ENCODE measurements around the gene AREL1.
A peak's percentile ranks its signal among the peaks of the same experiment; 100 is the strongest.

The AREL1 gene

DNA sequence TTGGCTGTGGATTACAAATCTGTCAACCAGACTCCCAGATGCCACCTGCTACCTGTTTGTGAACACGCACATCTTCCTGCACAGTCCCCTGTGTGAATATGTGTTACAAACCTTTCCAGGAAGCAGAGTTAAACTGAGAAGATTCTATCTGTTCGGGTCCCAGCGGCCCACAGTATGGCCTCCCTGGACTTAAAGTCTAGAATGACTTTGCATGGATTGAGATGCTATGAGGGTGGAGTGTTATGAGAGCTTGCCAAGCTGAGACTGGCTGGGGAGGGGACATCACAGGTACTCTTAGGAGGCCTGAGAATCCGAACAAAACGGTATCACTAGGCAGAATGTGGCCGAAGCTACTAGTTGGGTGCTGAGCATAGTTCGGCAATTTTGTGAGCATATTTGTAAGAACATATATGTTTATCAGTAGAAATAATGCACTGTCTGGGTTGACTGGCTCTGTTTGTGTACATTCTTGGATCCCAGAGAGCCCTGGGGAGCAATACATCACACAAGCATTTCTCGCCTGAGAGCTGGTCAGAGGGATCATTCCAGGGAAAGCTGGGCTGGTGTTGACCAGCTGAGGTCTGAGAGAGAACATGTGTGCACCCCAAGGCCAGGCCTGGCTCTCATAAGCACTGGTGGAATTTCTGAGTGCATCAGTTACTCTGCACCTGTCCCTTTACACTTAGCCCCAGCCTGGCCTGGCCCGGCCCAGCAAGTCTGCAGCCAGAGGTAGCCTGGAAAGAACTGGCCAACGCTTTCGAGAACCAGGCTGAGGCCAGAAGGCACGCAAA lies 71.1 kb downstream of the AREL1 start:
- Histone ChIP-seq H3K9me3 (no peaks in the 10 kb centered on the region), H3K4me3 (ENCODE audit: low read depth, low read length) (no peak overlapping the region), H3K36me3 (no peaks in the 10 kb centered on the region), H3K4me1 (peaks cover 3% of the 10 kb centered on the region; the same call in 1 of the 2 replicates), H3K27me3 (no peaks in the 10 kb centered on the region)
- DNase-seq, result no peak
- no peak for TF ChIP-seq CTCF (IDR thresholded peaks at IDR 0.05; ENCODE audit: low read depth, low read length)

GRCh38 chr14:74638966-74639365 lies 73.9 kb downstream of the AREL1 start:
- Histone ChIP-seq H3K36me3 (no peaks in the 10 kb centered on the region), H3K4me1 (peaks cover 3% of the 10 kb centered on the region; the same call in 1 of the 2 replicates), H3K27me3 (no peaks in the 10 kb centered on the region), H3K9me3 (no peaks in the 10 kb centered on the region), H3K4me3 (ENCODE audit: low read depth, low read length) (no peak overlapping the region)
- DNase-seq, result no peak
- TF ChIP-seq CTCF (IDR thresholded peaks at IDR 0.05; ENCODE audit: low read depth, low read length), result no peak

DNA sequence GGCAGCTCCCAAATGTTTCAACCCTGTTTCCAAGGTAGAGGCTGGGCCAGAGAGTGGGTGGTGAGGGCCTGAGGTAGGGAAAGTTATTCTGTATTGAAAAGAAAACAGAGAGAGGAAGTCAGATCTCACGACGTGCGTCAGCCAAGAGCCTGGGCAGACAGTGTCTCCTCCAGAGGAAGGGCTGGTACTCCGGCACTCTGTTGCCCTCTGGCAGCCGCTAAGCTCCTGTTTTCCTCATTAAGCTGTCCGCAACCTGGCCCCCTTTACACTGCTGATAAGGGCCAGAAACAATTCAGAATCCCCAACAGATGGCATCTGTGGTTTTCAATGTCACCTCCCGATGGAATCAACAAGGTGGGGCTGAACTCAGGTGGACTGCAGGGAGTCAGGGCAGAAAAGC lies 74.8 kb downstream of the AREL1 start:
- Histone ChIP-seq H3K27me3 (no peaks in the 10 kb centered on the region), H3K36me3 (no peaks in the 10 kb centered on the region), H3K4me1 (peaks cover 3% of the 10 kb centered on the region; the same call in 1 of the 2 replicates), H3K4me3 (ENCODE audit: low read depth, low read length) (no peak overlapping the region), H3K9me3 (no peaks in the 10 kb centered on the region)
- peak; percentile 16; the same call in 1 of the 2 replicates for TF ChIP-seq CTCF (IDR thresholded peaks at IDR 0.05; ENCODE audit: low read depth, low read length)
- DNase-seq, result peak; percentile 32

GRCh38 chr14:74637178-74637550 lies 75.7 kb downstream of the AREL1 start:
- Histone ChIP-seq H3K4me3 (ENCODE audit: low read depth, low read length) (no peak overlapping the region), H3K4me1 (peaks cover 3% of the 10 kb centered on the region; the same call in 1 of the 2 replicates), H3K36me3 (no peaks in the 10 kb centered on the region), H3K9me3 (no peaks in the 10 kb centered on the region), H3K27me3 (no peaks in the 10 kb centered on the region)
- no peak for TF ChIP-seq CTCF (IDR thresholded peaks at IDR 0.05; ENCODE audit: low read depth, low read length)
- no peak for DNase-seq

DNA sequence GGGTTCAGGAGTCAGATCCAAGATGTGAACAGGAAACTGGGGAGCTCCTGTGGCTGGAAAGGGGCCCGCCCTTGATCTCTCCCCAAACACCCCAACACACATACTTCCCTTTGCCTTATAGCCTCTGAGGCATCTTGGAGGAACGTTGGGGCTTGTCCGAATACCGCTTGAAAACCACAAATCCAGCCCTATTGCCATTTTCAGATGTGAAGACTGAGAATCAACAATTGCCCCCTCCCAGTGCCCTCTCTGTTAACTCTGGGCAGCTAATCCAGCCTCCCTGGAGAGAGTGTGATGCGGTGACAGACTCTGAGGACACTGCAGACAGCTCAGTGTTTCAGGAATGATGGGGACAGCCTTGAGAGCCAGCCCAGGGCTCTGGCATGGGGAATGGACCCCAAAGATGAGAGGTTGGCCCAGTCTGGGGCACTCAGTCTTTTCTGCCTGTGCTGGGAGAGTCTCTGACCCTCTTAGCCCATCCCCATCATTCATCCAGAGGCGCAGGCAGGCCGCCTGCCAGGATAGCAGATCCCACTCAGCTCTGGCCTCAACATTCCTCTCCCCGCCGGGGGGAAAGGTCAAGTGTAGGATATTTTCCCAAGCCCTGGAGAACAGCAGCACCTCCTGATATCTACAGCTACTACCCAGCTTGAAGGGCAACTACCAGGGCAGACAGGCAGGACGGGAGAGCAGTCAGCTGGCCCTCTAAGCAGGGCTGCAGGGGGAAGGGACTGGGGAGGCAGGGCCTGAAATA lies 76.3 kb downstream of the AREL1 start:
- H3K4me3 ChIP-seq (ENCODE audit: low read depth, low read length), result no peak overlapping the region
- H3K27me3 ChIP-seq, result no peaks in the 10 kb centered on the region
- TF ChIP-seq CTCF (IDR thresholded peaks at IDR 0.05; ENCODE audit: low read depth, low read length), result no peak
- peaks cover 3% of the 10 kb centered on the region; the same call in 1 of the 2 replicates for H3K4me1 ChIP-seq
- H3K36me3 ChIP-seq, result no peaks in the 10 kb centered on the region
- no peak for DNase-seq
- H3K9me3 ChIP-seq, result no peaks in the 10 kb centered on the region

GRCh38 chr14:74635847-74636246 lies 77.0 kb downstream of the AREL1 start:
- Histone ChIP-seq H3K36me3 (no peaks in the 10 kb centered on the region), H3K9me3 (no peaks in the 10 kb centered on the region), H3K4me3 (ENCODE audit: low read depth, low read length) (no peak overlapping the region), H3K4me1 (peaks cover 3% of the 10 kb centered on the region; the same call in 1 of the 2 replicates), H3K27me3 (no peaks in the 10 kb centered on the region)
- no peak for TF ChIP-seq CTCF (IDR thresholded peaks at IDR 0.05; ENCODE audit: low read depth, low read length)
- DNase-seq, result no peak

All from BE2C (cell line).